SK-N-SH (cell line): Measurements from ENCODE around the gene ZPBP.
A peak's percentile ranks its signal among the peaks of the same experiment; 100 is the strongest.

Experiments used
- FOXM1 ChIP-seq: IDR thresholded peaks from 2 replicates; pipeline ENCODE4 v1.4.0; 2012; ENCODE audit warnings: low read depth, mild to moderate bottlenecking
- MXI1 ChIP-seq: IDR thresholded peaks from 2 replicates; pipeline ENCODE4 v1.6.1; 2012; ENCODE audit warnings: mild to moderate bottlenecking, low read depth, low read length, improper control_type of control experiment
- POLR2AphosphoS5 ChIP-seq: IDR thresholded peaks from 2 replicates; pipeline ENCODE4 v1.6.1; 2012; ENCODE audit warnings: low read depth, low read length
- RAD21 ChIP-seq: IDR thresholded peaks from 2 replicates; pipeline ENCODE4 v1.6.1; 2012; ENCODE audit warnings: mild to moderate bottlenecking, low read length
- TAF1 ChIP-seq: IDR thresholded peaks from 2 replicates; pipeline ENCODE4 v1.6.1; 2012; ENCODE audit warnings: low read depth, mild to moderate bottlenecking, low read length, moderate library complexity, borderline replicate concordance
- USF2 ChIP-seq: fragments of 150-350 bp; IDR thresholded peaks from 2 replicates; pipeline ENCODE4 v1.6.1; 2017; ENCODE audit warnings: antibody characterized with exemption, low read length, low read depth, borderline replicate concordance
- TF ChIP-seq, protein P1 (sequence below): fragments of 200-600 bp; sonication (generic); IDR thresholded peaks from 2 replicates; pipeline ENCODE4 v1.6.1; 2017; ENCODE audit warnings: antibody characterized with exemption, mild to moderate bottlenecking, moderate library complexity

DNA sequence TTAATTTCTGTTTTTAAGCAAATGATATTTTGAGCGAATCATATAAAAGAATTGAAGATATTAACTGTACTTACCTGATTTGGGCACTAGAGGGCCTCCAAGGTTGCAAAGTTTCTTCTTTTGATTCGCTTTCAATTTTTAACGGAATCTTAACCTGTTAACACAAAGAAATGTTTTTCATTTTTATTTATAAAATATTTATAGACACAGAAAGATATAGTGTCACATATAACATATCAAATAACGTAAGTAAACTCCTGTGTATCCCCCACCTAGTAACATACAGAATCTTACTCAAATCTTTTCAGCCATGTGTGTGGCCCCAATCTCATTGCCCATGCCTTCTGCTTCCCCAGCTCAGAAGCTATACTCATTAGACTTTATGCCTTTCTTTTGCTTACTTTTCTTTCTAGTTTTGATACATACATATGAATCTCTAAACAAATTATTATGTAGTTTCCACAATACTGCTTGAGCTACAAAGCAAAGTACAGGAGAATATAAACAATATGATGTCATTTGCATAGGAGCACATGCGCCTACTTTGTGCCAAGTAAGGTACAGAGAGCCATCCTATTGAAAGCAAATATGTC lies 49.5 kb upstream of the ZPBP start:
- peak; percentile 30; the same call in 1 of the 2 replicates for TF ChIP-seq MXI1
- TF ChIP-seq, protein P1, sequence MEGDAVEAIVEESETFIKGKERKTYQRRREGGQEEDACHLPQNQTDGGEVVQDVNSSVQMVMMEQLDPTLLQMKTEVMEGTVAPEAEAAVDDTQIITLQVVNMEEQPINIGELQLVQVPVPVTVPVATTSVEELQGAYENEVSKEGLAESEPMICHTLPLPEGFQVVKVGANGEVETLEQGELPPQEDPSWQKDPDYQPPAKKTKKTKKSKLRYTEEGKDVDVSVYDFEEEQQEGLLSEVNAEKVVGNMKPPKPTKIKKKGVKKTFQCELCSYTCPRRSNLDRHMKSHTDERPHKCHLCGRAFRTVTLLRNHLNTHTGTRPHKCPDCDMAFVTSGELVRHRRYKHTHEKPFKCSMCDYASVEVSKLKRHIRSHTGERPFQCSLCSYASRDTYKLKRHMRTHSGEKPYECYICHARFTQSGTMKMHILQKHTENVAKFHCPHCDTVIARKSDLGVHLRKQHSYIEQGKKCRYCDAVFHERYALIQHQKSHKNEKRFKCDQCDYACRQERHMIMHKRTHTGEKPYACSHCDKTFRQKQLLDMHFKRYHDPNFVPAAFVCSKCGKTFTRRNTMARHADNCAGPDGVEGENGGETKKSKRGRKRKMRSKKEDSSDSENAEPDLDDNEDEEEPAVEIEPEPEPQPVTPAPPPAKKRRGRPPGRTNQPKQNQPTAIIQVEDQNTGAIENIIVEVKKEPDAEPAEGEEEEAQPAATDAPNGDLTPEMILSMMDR, result peak; percentile 93
- no peak for TF ChIP-seq USF2
- TF ChIP-seq POLR2AphosphoS5, result no peak
- peak; percentile 82 for TF ChIP-seq RAD21
- TF ChIP-seq TAF1, result no peak
- TF ChIP-seq FOXM1, result no peak
